Kidney epithelial cell (primary cell): Measurements from ENCODE around the gene CYLD. TPM values are rescaled to one million over a fixed set of nuclear protein-coding genes. Genes with fewer than 3 reads are reported as not detected.
A peak's percentile ranks its signal among the peaks of the same experiment; 100 is the strongest.

ENCODE experiments used
- DNase-seq: peaks from one replicate; pipeline ENCODE4 v3.0.0-alpha.2; 2010; ENCODE audit warnings: low read depth
- H3K27me3 ChIP-seq: 2 replicates; pipeline ENCODE4 v1.6.0; 2011; ENCODE audit warnings: low read length; ENCODE audit not compliant: control insufficient read depth, insufficient read depth
- H3K36me3 ChIP-seq: 2 replicates; pipeline ENCODE4 v1.5.1; 2011; ENCODE audit warnings: low read length; ENCODE audit not compliant: control insufficient read depth, insufficient read depth
- H3K4me3 ChIP-seq: 2 replicates; pipeline ENCODE4 v1.5.1; 2011; ENCODE audit warnings: low read depth, mild to moderate bottlenecking, control low read depth, low read length
- total RNA-seq: library from RNA; depleted of rRNA; stranded (reverse); fragments of >200 nt; gene quantifications from 2 replicates; pipeline ENCODE4 v1.2.3, GENCODE V29; 2015
- TF ChIP-seq, protein P1 (sequence below): IDR thresholded peaks from 2 replicates; pipeline ENCODE4 v1.5.1; 2011; ENCODE audit warnings: mild to moderate bottlenecking, moderate library complexity, low read length, control low read depth, inconsistent platforms; ENCODE audit not compliant: insufficient read depth, poor library complexity, severe bottlenecking

The CYLD gene
- total RNA-seq, 1 donor from 2014 or later, result 21.5 TPM

DNA sequence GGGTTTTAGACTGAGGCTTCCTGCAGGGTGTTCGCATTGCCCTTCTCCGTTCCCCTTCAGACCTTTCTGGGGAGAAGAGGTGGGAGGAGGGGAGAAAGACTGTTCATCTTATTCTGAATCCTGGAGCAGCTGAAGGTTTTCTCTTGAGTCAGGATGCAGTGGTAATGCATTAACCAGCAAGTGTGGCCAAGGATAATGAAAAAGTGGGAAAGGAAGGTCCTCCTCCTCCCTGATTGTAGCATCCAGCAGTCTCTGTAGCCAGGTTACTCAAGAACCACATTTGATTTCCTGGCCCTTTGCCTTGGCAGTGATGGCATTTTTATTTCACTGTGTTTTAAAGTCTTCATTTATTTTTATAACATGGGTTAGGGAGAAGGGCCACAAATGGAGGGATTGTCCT, 59.1 kb downstream of the CYLD start:
- H3K36me3 ChIP-seq, result no peaks in the 10 kb centered on the region
- no peaks in the 10 kb centered on the region for H3K27me3 ChIP-seq
- TF ChIP-seq, protein P1, sequence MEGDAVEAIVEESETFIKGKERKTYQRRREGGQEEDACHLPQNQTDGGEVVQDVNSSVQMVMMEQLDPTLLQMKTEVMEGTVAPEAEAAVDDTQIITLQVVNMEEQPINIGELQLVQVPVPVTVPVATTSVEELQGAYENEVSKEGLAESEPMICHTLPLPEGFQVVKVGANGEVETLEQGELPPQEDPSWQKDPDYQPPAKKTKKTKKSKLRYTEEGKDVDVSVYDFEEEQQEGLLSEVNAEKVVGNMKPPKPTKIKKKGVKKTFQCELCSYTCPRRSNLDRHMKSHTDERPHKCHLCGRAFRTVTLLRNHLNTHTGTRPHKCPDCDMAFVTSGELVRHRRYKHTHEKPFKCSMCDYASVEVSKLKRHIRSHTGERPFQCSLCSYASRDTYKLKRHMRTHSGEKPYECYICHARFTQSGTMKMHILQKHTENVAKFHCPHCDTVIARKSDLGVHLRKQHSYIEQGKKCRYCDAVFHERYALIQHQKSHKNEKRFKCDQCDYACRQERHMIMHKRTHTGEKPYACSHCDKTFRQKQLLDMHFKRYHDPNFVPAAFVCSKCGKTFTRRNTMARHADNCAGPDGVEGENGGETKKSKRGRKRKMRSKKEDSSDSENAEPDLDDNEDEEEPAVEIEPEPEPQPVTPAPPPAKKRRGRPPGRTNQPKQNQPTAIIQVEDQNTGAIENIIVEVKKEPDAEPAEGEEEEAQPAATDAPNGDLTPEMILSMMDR, result no peak
- H3K4me3 ChIP-seq, result no peak overlapping the region
- peak; percentile 7 for DNase-seq

DNA sequence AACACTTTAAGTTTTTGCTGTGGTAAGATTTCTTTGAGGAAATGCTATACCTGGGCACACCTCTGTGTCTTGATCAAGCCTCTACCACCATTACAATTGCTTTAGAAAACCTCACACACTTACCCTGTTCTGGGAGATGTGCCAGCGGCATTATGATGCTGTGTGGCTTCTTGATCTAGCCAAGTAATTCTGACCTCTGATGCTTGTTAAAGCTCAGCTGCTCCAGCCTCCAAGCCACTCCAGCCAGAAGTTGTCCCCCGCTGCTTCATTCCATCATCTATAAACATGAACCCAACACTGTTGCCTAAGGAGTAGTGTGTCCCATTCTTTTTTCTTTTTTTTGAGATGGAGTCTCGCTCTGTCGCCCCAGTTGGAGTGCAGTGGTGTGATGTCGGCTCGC, 60.1 kb downstream of the CYLD start:
- DNase-seq, result no peak
- H3K27me3 ChIP-seq, result no peaks in the 10 kb centered on the region
- H3K36me3 ChIP-seq, result no peaks in the 10 kb centered on the region
- TF ChIP-seq, protein P1, result no peak
- H3K4me3 ChIP-seq, result no peak overlapping the region

DNA sequence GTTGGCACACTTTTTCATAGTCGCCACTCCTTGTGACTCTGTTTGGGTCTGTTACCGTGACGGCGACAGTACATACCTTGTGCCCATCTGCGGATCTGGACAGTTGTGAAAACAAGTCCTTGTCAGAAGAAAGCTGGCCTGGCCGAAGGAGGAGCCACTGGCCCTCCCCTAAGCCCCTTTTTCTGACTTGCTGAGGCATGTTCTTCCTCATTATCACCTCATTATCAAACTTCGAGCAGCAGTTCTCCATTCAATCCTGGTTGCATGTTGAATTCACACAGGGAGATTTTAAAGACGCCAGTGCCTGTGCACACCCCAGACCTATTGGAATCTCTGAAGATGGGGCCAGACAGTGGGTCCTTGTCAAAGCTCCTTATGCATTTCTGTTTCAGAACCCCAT, 61.1 kb downstream of the CYLD start:
- Histone ChIP-seq H3K27me3 (no peaks in the 10 kb centered on the region), H3K36me3 (no peaks in the 10 kb centered on the region), H3K4me3 (no peak overlapping the region)
- TF ChIP-seq, protein P1, result no peak
- DNase-seq, result no peak

DNA sequence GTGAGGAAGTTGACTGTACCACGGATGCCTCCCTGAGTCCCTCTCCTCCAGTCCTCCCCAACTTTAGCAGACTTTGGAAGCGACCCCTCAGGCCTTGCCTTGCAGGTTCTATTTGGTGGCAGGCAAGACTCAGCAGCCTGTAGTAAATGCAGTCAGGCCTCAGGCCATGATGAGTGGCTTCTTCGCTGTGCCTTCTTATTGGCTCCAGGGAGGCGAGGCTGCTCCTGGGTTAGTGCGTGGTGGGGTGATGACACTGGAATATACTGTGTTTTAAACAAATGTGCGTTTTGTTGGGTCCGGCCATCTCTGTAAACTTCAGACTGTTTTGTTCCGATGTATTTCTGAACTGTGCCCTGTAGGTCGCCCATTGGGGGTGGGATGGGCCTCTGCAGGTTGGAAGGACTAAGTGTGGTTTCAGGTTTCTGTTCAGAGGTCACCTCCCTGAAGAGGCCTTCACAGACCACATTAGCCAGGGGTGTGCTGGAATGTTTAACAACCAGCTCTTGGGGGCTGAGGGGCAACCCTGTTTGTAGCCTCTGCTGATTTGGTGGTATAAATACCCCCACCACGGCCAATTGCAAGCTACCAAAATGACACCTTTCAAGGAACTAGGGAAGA, 62.5 kb downstream of the CYLD start:
- Histone ChIP-seq H3K27me3 (no peaks in the 10 kb centered on the region), H3K4me3 (no peak overlapping the region), H3K36me3 (no peaks in the 10 kb centered on the region)
- TF ChIP-seq, protein P1, result no peak
- no peak for DNase-seq

DNA sequence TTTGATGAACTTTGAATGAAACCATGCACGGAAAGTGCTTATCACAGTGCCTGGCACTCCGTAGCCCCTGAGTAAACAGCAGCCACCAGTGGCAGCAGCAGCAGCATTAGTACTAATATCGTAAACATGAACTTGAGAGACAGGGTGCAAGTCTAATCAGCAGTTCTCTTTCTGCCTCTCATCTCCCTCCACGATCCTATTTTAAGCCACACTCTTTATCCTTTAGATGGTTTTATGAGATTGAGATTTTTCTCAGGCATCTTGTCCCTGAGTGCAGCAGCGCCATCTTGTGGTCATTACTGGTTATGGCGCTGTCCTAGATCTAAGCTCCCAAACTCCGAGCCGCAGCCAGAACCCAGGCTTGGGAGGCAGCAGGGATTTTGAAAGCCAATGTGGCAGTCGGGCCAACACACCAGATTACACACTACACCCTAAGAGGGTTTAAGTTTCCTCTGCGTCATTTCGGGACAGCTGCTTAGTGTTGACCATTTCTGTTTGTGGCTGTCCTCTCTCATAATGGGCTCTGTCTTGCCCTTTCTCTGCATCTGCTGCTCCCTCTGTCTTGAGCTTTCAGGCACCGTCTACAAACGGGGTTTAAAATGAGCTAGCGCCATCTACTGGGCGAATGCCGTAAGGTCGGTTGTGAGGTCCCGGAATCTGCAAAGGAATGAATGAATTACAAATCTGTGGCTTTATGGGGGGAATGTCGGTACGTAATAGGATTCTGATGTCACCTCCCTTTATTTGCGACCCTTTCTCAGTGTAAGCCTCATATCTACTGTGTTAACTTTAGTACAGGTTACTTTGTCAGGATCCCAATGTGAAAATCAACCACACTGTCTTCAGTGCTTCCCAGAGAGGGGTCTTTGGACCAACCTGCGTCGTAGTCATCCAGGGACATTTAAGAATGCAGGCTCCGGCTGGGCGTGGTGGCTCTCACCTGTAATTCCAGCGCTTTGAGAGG, 64.5 kb downstream of the CYLD start:
- H3K36me3 ChIP-seq, result no peaks in the 10 kb centered on the region
- DNase-seq, result peak; percentile 67
- H3K27me3 ChIP-seq, result no peaks in the 10 kb centered on the region
- H3K4me3 ChIP-seq, result peak overlapping the region; percentile 12
- TF ChIP-seq, protein P1, result peak; percentile 82
